HG02610 (cell line): ENCODE measurements around the gene TRIM67.

Source experiments
- ATAC-seq: cut with Tn5 transposase; IDR thresholded peaks from one replicate; pipeline ENCODE4 v1.9.1; 2021; ENCODE audit warnings: mild to moderate bottlenecking, moderate library complexity; ENCODE audit not compliant: unreplicated experiment

The TRIM67 gene

DNA sequence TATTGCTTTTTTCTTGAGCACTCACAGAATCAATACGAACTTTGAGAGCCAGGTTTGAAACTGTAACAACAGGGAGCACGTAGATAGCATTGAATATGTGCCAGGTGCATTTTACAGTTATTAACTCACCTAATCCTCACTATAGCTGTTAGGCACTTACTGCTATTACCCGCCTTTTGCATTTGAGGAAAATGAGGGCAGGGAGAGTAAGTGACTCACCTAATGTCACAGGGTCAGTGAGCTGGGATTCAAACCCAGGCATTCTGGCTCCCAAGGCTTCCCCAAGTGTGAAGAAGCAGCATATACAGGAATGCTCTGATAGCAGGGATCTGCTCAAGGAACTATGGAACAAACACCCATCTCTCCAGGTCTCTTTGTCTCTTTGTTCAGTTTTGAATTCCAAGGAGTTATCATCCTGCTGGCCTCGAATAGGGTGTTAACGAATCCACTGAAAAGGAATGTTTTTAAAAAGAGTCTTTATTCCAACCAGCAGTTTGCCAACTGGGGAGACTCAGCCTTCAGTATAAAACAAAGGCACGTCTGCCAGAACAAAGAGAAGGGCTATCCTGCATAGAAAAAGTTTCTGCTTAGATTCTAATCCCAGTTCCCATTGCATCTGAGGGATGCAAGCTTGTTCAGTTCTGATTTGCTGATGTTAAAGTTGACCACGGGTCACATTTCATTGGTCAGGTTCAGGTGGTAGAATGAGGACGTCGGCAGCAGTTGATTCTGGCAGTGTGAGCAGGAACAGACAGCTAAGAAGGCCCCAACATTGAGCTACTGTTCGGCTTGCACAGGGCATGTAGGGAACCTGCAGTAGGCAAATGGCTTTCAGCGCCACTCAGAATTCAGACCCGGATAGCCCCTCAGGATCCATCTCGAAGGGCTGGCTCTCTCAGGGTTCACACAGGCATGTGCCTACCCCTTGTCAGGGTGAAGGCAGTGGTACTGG is 22.1 kb downstream of the TRIM67 start:
- no peak for ATAC-seq

DNA sequence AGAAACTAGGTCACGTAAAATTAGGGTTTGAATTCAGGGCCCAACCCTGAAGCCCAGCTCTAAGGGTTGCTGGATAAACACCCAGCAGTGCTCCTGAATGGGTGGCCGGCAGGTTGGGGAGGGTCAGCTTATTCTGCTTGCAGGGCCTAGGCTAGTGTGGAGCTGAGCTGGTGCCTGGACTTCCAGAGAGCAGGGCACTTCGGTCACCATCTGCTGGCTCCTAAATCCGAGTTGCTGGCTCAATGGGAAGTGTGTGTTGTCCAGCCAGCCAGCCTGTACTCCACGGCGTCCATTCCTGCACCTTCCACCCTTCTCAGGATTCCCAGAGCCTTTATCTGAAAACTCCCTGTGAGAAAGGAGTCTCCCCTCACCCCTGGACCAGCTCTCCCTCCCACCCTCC is 23.0 kb downstream of the TRIM67 start:
- no peak for ATAC-seq

DNA sequence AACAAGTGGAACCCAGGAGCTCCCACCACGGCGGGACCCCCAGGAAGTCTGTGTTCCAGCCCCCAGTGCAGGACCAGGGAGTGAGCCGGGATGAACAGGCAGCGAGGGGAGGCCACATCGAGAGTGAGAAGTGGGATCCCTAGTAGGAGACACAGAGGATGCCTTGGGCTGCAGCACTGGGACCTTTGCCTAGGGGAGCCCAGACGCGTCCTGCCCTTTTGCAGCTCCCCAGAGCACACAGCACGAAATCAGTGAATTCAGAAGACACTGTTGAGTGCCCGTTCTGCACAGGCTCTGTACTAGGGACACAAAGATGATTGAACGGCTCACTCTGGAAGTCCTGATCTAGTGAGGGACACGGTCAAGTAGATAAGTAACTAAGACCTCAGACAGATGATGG is 23.5 kb downstream of the TRIM67 start:
- no peak for ATAC-seq

DNA sequence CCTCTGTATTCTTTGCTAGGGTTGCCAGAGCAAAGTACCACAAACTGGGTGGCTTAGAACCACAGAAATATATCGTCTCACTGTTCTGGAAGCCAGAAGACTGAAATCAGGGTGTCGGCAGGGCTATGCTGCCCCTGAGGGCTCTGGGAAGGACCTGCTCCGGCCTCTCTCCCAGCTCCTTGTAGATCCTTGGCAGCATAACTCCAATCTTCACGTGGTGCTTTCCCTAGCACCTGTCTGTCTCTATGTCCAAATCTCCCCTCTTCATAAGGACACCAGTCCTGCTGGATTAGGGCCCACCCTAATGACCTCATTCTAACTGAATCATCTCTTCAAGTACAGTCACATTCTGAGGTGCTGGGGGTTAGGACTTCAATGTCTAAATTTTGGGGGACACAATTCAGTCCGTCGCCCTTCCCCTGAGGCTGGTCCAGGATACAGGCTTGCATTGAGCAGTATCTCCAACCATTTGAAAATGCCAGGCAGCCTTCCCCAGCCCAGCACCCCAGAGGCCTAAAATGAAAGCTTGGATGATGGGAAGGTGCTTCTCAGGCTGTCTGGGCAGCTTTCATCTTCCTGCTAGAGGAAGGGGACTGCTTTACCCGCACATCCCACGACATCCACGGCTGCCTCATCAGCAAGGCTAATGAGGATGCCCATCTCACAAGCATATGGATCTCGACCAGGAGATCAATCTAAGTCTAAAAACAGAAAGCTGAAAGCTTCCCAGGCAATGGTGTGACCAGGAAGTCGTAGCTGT is 24.7 kb downstream of the TRIM67 start:
- ATAC-seq: no peak

DNA sequence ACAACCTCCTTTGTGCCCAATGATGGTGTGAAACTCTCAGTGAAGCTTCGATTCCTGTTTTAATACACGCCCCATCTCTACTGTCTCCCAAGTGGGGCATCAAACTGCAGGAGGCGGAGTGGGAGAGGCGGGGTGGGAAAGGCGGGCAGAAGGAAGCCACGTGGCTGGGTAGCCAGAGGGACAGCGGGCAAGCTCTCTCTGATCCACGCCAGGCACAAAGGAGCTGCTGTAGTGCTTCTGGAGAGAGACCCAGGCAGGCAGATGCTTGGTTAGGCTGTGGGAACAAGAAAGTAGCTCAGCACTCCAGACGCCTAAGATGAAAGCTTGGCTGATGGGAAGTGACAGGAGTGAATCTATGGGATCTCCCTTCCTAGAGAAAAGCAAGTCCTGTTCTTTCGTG is 25.7 kb downstream of the TRIM67 start:
- ATAC-seq: no peak

DNA sequence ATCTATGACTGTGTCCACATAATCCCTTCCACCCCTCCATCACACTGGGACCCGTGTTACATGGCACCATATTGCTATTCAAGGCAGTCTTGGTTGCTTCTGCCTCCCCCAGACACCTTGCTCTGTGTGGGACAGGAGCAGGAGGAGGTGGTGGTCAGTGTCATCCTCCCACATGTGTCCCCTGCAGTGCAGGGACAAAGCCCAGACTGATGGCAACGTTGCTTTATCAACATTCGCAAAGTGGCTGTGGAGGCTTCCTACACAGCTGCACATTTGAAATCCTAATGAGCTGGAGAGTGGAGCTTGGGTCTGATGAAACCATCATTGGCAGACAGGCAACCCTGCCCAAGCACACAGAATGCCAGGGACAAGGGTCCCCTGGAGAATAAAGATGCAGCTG is 26.2 kb downstream of the TRIM67 start:
- ATAC-seq: no peak

DNA sequence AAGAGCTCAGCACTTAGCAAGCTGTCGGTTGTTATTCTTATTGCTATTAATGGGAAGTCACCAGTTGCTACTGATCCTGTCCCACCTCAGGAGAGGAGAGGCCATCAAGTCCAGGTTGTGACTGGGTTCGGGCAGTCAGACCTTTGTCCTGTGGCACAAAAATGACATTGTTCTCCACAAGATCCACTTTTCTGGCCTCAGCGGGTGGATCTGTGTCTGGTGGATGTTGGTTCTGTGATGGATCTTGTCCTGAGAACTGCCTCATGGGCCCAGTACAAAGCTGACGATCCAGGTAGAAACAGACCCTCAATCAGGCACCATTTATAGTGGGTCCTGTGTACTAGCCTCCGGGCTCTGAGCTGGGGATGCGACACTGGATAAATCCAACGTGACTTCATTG is 26.9 kb downstream of the TRIM67 start:
- no peak for ATAC-seq

DNA sequence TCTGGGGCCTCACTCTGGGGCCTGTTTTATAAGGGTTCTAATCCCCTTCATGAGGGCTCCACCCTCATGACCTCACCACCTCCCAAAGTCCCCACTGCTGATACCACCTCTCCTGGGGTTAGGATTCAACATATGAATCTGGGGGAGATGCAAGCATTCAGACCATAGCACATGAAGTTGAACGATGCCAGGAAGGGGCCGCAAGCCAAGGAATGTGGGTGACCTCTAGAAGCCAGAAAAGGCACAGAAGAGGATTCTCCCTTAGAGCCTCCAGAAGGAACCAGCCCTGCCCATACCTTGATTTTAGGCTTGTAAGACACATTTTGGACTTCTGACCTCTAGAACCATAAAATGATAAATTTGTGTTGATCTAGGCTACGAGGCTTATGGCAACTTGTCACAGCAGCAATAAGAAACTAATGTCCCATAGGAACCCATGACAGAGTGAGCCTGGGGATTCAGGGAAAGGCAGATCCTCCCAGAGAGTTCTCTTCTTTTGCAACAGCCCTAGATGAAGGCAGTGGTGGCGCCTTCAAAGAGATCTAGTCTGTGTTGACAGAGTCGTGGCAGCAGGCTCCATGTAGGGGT is 27.9 kb downstream of the TRIM67 start:
- ATAC-seq: no peak

DNA sequence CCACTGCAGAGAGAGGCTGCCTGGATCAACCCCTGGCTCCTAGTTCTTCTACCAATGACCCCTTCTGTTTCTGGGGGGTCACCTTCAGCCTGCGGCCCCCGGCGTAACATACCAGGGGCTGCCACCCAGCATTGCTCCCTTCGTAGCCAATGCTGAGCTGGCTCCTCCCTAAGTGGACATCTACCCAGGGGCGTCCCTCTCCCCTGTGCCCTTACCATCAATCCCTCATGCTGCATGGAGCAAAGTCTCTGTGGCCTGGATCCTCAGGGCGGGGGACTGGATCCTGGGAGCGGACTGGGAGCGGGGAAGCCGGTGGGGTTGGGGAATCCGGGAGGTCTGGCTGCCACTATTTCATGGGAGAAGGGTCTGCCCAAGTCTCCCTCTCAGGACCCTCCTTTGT is 28.6 kb downstream of the TRIM67 start:
- ATAC-seq: no peak

DNA sequence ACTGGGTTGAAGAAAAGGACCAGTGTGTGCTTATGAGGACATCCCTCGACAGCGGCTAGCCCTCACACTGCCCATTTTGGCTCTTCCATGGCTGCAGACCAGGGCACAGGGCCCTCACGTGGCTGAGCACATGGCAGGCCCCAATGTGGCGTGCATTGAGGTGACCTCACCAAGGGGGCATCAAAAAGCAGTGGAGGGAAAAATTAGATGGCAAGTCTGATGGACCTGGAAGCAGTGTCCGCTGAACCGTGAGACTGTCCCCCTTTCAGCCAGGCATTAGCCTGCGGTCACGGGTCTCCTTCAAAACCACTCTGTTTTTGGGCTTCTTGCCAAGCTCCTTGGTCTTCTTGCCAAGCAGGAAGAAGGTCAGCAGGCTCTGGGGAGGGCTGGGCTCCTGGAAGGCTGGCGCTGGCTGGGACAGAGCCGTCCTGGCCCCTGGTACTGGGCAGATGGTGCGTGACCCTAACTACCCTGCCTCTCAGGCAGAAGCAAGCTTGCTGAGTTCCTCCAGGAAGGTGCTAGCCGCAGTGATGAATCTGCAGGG is 30.8 kb downstream of the TRIM67 start:
- no peak for ATAC-seq

DNA sequence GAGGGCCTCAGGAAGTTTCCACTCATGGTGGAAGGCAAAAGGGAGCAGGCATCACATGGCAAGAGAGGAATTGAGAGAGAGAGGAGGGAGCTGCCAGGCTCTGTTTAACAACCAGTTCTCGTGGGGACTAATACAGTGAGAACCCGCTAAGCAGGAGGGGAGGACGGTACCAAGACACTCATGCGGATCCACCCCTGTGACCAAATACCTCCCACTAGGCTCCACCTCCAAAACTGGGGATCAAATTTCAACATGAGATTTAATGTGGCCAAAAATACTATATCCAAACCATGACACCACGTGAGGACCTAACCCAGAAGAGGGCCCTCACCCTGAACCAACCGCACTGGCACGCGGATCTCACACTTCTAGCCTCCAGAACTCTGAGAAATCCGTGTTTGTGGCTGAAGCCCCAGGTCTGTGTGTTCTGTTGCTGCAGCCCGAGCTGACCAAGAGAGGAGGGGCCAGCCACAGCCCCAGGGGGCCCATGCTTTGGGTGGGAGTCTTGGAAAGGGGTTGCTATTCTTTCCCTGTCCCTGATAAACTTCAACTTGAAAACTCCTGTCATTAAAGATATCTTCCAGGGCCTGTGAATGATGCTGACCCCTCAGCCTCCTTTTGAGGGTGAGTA is 32.0 kb downstream of the TRIM67 start:
- no peak for ATAC-seq

DNA sequence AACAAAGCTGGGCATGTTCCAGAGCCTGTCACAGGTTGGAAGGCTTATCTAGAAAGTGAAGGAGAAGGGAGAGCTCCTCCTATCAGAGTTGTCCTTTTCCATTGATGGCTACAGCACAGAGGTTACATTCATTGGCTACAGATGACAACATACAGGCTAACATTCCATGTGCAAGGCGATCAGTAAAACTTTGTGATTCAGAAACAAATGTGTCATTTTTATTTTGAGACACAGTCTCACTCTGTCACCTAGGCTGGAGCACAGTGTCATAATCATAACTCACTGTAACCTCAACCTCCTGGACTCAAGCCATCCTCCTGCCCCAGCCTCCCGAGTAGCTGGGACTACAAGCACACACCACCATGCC is 32.6 kb downstream of the TRIM67 start:
- ATAC-seq: no peak

DNA sequence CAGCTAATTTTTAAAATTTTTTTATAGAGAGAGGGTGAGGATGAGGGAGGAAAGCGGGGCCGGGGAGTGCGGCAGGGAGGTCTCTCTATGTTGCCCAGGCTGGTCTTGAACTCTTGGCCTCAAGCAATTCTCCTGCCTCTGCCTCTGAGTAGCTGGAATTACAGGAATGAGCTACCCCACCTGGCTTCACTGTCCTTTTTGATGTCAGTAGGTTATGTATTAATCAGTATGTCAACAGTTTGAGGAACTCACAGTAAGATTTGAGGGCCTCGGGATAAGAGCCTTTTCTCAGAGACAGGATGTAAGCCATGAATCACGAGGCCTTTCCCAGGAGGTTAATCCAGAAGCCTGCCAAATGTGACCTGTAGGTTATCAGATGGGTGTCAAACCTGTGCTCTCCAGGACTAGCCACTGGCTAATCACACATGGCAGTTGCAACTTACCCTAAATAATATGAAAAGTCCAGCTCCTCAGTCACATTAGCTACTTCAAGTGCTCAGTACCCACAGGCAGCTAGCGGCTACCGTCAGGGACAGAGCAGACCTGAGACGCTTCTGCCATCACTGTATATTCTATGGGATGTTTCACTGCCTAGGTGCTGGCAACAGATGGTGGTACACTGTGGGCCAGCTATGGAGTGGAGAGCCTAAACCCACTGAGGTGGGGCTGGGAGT is 33.1 kb downstream of the TRIM67 start:
- no peak for ATAC-seq

DNA sequence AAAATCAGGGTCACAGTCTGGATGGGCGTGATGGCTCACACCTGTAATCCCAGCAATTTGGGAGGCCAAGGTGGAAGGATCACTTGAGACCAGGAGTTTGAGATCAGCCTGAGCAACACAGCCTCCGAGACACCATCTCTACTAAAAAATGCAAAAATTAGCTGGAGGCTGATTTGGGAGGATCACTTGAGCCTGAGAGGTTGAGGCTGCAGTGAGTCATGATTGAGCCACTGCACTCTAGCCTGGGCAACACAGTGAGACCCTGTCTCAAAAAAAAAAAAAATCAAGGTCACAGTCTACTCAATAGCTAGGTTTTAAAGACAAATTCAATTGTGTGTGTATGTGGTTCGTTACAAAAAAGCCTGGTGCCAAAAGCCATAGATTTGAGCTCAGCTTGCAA is 34.4 kb downstream of the TRIM67 start:
- ATAC-seq: no peak

DNA sequence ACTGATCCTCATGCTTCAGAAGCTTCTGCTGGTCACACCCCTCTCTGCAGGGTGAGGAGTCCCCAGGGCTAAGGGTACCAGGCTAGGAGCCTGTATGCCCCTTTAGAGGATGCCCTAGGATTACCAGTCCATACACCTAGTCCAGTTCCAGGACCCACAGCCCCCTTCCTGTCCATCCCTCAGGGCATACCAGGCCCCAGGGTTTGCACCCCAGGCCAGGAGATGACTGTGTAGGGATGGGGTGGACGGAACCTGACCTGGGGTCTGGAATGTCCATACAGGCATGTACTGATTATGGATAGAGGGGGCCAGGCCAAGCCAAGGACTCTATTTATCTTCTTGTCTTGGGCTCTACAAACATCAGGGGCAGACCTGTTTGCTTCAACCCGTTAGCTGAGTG is 34.9 kb downstream of the TRIM67 start:
- no peak for ATAC-seq

DNA sequence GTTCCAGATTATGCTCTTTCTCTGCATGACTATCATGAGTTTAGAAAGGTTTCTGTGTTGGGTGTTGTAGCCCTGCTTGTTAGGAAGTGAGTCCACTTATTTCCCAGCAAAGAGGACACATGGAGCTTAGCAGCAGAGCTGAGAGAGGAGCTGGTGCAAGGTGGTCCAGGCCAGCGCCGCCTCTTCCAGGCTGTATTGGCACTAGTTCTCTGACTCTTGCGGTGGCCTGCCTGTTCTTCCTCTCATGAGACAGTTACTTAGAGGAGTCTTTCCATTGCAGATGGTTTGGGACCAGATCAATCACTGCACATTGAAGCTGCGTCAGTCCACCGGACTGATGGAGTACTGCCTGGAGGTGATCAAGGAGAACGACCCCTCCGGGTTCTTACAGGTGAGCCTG is 38.0 kb downstream of the TRIM67 start:
- ATAC-seq: no peak

DNA sequence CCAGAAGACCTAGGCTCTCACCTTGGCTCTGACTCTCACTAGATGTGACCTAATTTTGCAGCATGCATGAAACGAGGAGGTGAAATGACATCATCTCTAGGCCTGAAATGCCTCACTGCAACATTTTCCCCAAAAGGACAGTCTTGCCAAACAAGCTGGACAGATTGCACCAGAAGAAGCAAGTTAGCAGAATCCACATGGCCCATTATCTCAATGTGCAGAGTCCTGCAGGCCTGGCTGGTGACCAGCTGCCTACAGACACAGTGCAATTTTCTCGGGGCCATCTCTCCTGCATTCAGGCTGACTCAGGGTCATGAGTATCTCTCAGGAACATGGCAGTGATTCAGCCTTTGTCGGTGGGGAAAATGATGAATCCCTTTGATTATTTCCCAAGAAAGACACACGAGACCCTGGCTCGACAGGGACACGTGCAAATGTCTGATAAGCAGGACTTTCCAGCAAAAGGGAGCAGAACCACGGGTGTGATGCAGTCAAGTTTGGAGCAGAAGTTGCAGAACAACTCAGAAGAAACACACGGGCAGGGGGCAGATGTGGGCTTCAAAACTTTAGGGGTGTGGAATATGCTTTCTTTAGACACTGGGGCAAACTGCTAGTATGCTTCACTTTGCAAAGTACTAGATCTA is 38.7 kb downstream of the TRIM67 start:
- ATAC-seq: no peak

DNA sequence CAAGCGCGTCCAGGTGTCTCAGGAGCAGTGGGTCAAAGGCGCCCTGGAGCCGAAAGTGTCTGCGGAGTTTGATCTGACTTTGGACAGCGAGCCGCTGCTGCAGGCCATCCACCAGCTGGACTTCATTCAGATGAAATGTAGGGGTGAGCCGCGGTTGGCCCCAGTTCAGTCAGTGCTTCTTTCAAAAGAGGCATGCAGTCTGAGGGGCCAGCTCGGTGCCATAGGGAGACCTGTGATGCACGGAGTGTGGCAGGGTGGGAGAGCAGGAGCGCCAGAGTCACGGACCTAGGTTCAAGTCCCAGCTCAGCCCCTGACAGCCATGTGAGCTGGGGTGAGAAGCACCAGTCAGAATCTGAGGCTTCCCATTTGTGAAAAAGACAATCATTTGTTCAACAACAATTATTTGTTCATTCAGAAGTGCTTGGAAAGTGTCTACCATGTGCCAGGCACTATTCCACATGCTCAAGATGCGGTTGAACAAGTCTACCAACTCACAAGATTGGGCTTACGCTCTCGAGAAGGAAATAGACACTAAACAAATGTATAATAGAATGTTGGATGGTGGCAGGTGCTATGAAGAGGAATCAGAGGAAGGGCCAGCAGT is 39.6 kb downstream of the TRIM67 start:
- ATAC-seq: no peak

DNA sequence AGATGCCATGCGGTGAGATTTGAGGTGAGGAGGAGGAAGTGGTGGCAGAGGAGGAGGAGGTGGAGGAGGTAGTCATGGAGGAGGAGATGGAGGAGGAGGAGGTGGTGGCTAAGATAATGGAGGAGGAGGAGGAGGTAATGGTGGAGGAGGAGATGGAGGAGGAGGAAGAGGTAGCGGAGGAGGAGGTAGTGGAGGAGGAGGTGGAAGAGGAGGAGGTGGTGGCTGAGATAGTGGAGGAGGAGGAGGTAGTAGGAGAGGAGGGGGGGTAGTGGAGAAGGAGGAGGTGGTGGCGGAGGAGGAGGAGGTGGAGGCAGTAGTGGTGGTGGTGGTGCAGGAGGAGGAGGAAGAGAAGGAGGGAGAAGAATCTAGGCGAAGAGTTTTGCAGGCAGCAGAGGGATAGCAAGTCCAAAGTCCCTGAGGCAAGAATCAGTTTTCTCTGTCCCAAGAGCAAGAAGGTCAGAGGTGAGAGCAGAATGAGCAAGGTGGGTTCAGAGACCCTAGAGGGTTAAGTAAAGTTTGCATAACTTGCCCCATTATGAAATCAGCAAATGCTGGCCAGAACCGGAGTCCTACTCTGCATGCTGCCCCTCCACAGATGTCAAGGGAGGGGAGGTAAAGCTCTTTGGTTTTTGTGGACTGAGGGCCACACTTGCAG is 40.2 kb downstream of the TRIM67 start:
- ATAC-seq: no peak
